H9 (cell line): ENCODE data around the gene GDI2. TPM values are rescaled to one million over a fixed set of nuclear protein-coding genes. Genes with fewer than 3 reads are reported as not detected.

Source experiments
- DNase-seq: peaks from one replicate; pipeline ENCODE4 v3.0.0-alpha.2; 2017
- H2AFZ ChIP-seq: one replicate; pipeline ENCODE4 v1.6.1; 2013; ENCODE audit warnings: mild to moderate bottlenecking, low read length, control low read depth, moderate library complexity
- H2AK5ac ChIP-seq: 2 replicates; pipeline ENCODE4 v1.6.1; 2013; ENCODE audit warnings: low read length, control low read depth, mixed read lengths; ENCODE audit not compliant: insufficient read length
- H2BK120ac ChIP-seq: one replicate; pipeline ENCODE4 v1.6.1; 2013; ENCODE audit warnings: low read depth, mild to moderate bottlenecking, low read length, control low read depth, inconsistent platforms; ENCODE audit not compliant: poor library complexity, severe bottlenecking
- H2BK12ac ChIP-seq: 2 replicates; pipeline ENCODE4 v1.6.1; 2013; ENCODE audit warnings: low read length, control low read depth, mixed read lengths, low read depth; ENCODE audit not compliant: insufficient read length
- H2BK15ac ChIP-seq: 2 replicates; pipeline ENCODE4 v1.6.1; 2013; ENCODE audit warnings: low read depth, low read length, control low read depth
- H2BK20ac ChIP-seq: one replicate; pipeline ENCODE4 v1.6.1; 2013; ENCODE audit warnings: low read depth, mild to moderate bottlenecking, low read length, control low read depth, inconsistent platforms; ENCODE audit not compliant: poor library complexity, severe bottlenecking
- H2BK5ac ChIP-seq: 2 replicates; pipeline ENCODE4 v1.6.1; 2013; ENCODE audit warnings: low read length, control low read depth, mixed read lengths; ENCODE audit not compliant: insufficient read length
- H3K14ac ChIP-seq: 2 replicates; pipeline ENCODE4 v1.6.1; 2013; ENCODE audit warnings: low read length, control low read depth; ENCODE audit not compliant: insufficient read depth
- H3K18ac ChIP-seq: 2 replicates; pipeline ENCODE4 v1.6.1; 2013; ENCODE audit warnings: low read depth, mild to moderate bottlenecking, mixed read lengths, low read length, control low read depth; ENCODE audit not compliant: insufficient read length
- H3K23ac ChIP-seq: 2 replicates; pipeline ENCODE4 v1.6.1; 2013; ENCODE audit warnings: low read length, control low read depth, mixed read lengths, low read depth; ENCODE audit not compliant: insufficient read length
- H3K23me2 ChIP-seq: 2 replicates; pipeline ENCODE4 v1.6.1; 2013; ENCODE audit warnings: low read depth, mild to moderate bottlenecking, mixed read lengths, low read length, control low read depth; ENCODE audit not compliant: insufficient read length, poor library complexity, severe bottlenecking
- H3K27ac ChIP-seq: 2 replicates; pipeline ENCODE4 v1.5.1; 2013; ENCODE audit warnings: low read length, control low read depth, mixed read lengths, low read depth; ENCODE audit not compliant: insufficient read length
- H3K27me3 ChIP-seq: 2 replicates; pipeline ENCODE4 v1.6.1; 2013; ENCODE audit warnings: low read length, control low read depth, inconsistent platforms; ENCODE audit not compliant: insufficient read depth
- H3K4ac ChIP-seq: 2 replicates; pipeline ENCODE4 v1.6.1; 2013; ENCODE audit warnings: low read depth, mild to moderate bottlenecking, control low read depth, inconsistent platforms, low read length, moderate library complexity
- H3K4me1 ChIP-seq: 2 replicates; pipeline ENCODE4 v1.6.1; 2013; ENCODE audit warnings: low read length, control low read depth, inconsistent platforms; ENCODE audit not compliant: insufficient read depth
- H3K4me2 ChIP-seq: 2 replicates; pipeline ENCODE4 v1.6.1; 2013; ENCODE audit warnings: low read length, control low read depth, mixed read lengths; ENCODE audit not compliant: insufficient read length, insufficient read depth
- H3K56ac ChIP-seq: 2 replicates; pipeline ENCODE4 v1.6.1; 2013; ENCODE audit warnings: low read depth, mild to moderate bottlenecking, mixed read lengths, low read length, control low read depth; ENCODE audit not compliant: insufficient read length
- H3K79me1 ChIP-seq: 2 replicates; pipeline ENCODE4 v1.6.1; 2013; ENCODE audit warnings: low read depth, mild to moderate bottlenecking, moderate library complexity, low read length, control low read depth, inconsistent platforms; ENCODE audit not compliant: insufficient read depth, poor library complexity, severe bottlenecking
- H3K79me2 ChIP-seq: 2 replicates; pipeline ENCODE4 v1.6.1; 2013; ENCODE audit warnings: low read length, control low read depth, inconsistent platforms; ENCODE audit not compliant: insufficient read depth
- H3K9ac ChIP-seq: 2 replicates; pipeline ENCODE4 v1.6.1; 2013; ENCODE audit warnings: low read length, control low read depth, mixed read lengths; ENCODE audit not compliant: insufficient read length; ENCODE audit errors: extremely low read depth
- H3K9me3 ChIP-seq: one replicate; pipeline ENCODE4 v1.6.1; 2013; ENCODE audit warnings: low read depth, low read length, inconsistent platforms; ENCODE audit not compliant: control insufficient read depth
- H3T11ph ChIP-seq: one replicate; pipeline ENCODE4 v1.6.1; 2013; ENCODE audit warnings: mild to moderate bottlenecking, low read length, control low read depth, inconsistent platforms
- H4K20me1 ChIP-seq: one replicate; pipeline ENCODE4 v1.6.1; 2013; ENCODE audit not compliant: control insufficient read depth, insufficient read length, insufficient read depth
- H4K5ac ChIP-seq: 2 replicates; pipeline ENCODE4 v1.6.1; 2013; ENCODE audit warnings: low read depth, mild to moderate bottlenecking, mixed read lengths, low read length, control low read depth; ENCODE audit not compliant: insufficient read length
- H4K8ac ChIP-seq: replicated peaks from 2 replicates; pipeline ENCODE4 v1.6.1; 2013; ENCODE audit warnings: low read length, control low read depth, mixed read lengths, low read depth; ENCODE audit not compliant: insufficient read length
- H4K91ac ChIP-seq: 2 replicates; pipeline ENCODE4 v1.6.1; 2013; ENCODE audit warnings: low read depth, mild to moderate bottlenecking, moderate library complexity, mixed read lengths, low read length, control low read depth; ENCODE audit not compliant: insufficient read length
- H3K27ac Mint-ChIP-seq, 3 experiments: 2 replicates in 2 of 3; 3 replicates in 1 of 3; pipeline ENCODE4 v1.8.0; 2020 to 2021; ENCODE audit warnings: mixed read lengths in 3 of 3, mild to moderate bottlenecking in 1 of 3, moderate library complexity in 1 of 3
- H3K27me3 Mint-ChIP-seq: 2 replicates; pipeline ENCODE4 v1.8.0; 2021; ENCODE audit warnings: low read depth, mild to moderate bottlenecking, moderate library complexity, mixed read lengths
- H3K36me3 Mint-ChIP-seq, 3 experiments: 2 replicates in 2 of 3; 3 replicates in 1 of 3; pipeline ENCODE4 v1.8.0; 2020 to 2021; ENCODE audit warnings: low read depth in 3 of 3, mixed read lengths in 3 of 3; ENCODE audit not compliant: insufficient read depth in 1 of 3
- H3K4me1 Mint-ChIP-seq, 2 experiments: 2 replicates each; pipeline ENCODE4 v1.8.0; 2020; ENCODE audit warnings: mixed read lengths in 2 of 2
- H3K4me3 Mint-ChIP-seq, 2 experiments: 2 replicates in 1 of 2; 3 replicates in 1 of 2; pipeline ENCODE4 v1.8.0; 2020 to 2021; ENCODE audit warnings: mild to moderate bottlenecking in 2 of 2, mixed read lengths in 2 of 2, moderate library complexity in 1 of 2
- H3K9me3 Mint-ChIP-seq, 2 experiments: 2 replicates in 1 of 2; 3 replicates in 1 of 2; pipeline ENCODE4 v1.8.0; 2020; ENCODE audit warnings: mild to moderate bottlenecking in 2 of 2, mixed read lengths in 2 of 2, moderate library complexity in 1 of 2
- CTCF ChIP-seq: fragments of 200-600 bp; sonication (generic); conservative IDR thresholded peaks from 3 replicates; pipeline ENCODE4 v1.8.0; 2021; ENCODE audit warnings: antibody characterized with exemption, mild to moderate bottlenecking
- WGBS: extraction: QIAGEN DNeasy Blood & Tissue Kit; methylation state at CpG from one replicate; pipeline ENCODE4 v1.1.7; 2013; ENCODE audit warnings: missing lambda C conversion rate, low lambda C conversion rate, mixed read lengths; ENCODE audit not compliant: insufficient read length; ENCODE audit errors: extremely low coverage; 5-methylcytosine and 5-hydroxymethylcytosine counted together
- total RNA-seq: library from RNA; stranded (reverse); gene quantifications from 2 replicates; pipeline ENCODE4 v1.2.1, GENCODE V29; 2021

Gene GDI2
- total RNA-seq, 1 experiment from 2014 or later: 351 TPM

- Histone ChIP-seq H3K27me3 (no peaks in the 10 kb centered on the region), H4K5ac (no peak overlapping the region), H3K79me1 (peaks cover 2% of the 10 kb centered on the region), H3T11ph (no peak overlapping the region), H2BK20ac (no peak overlapping the region), H2BK5ac (no peak overlapping the region), H3K4ac (no peak overlapping the region), H3K9me3 (no peaks in the 10 kb centered on the region), H3K14ac (no peak overlapping the region), H3K4me1 (no peaks in the 10 kb centered on the region), H2BK12ac (no peak overlapping the region), H3K56ac (no peak overlapping the region), H2BK15ac (no peak overlapping the region), H3K79me2 (no peaks in the 10 kb centered on the region), H4K91ac (no peak overlapping the region), H3K18ac (no peak overlapping the region), H4K20me1 (no peaks in the 10 kb centered on the region), H3K23me2 (no peaks in the 10 kb centered on the region), H3K23ac (no peak overlapping the region), H2AFZ (no peak overlapping the region), H4K8ac (no peak overlapping the region), H2AK5ac (no peak overlapping the region), H3K9ac (no peak overlapping the region), H2BK120ac (no peak overlapping the region), H3K4me2 (no peak overlapping the region), H3K27ac (no peak overlapping the region)
- peaks cover 5 to 20% (median 8%) of the 10 kb centered on the region in 3 experiments; a peak in 5 of 7 replicates for H3K36me3 Mint-ChIP-seq
- H3K27me3 Mint-ChIP-seq: no peaks in the 10 kb centered on the region
- 0 out of 4 replicates have a peak, but pooled peaks cover 0 to 3% of the 10 kb centered on the region in 2 experiments for H3K4me1 Mint-ChIP-seq
- no peak for TF ChIP-seq CTCF
- no CpG with 5 or more reads among the region's 3 CpGs for WGBS
- no peak overlapping the region for H3K27ac Mint-ChIP-seq
- no peak overlapping the region for H3K4me3 Mint-ChIP-seq
- DNase-seq: no peak
- H3K9me3 Mint-ChIP-seq: no peaks in the 10 kb centered on the region
These were observed 93.7 kb downstream of the GDI2 start for GRCh38 chr10:5719546-5719945.

Other genes starting within 250 kb of the GDI2 start
- gene ASB13, start 146.8 kb downstream of the GDI2 start, total RNA-seq: 13.8 and 14.9 TPM in 2 replicates
- 64.5 and 67.0 TPM in 2 replicates for gene TASOR2, start 128.6 kb downstream of the GDI2 start, total RNA-seq
- gene ANKRD16, start 76.5 kb upstream of the GDI2 start, total RNA-seq: 9.2 and 11.4 TPM in 2 replicates
- 50.8 and 52.2 TPM in 2 replicates for gene FBH1, start 76.8 kb upstream of the GDI2 start, total RNA-seq
- gene IL15RA, start 164.1 kb upstream of the GDI2 start, total RNA-seq: 0.18 and 0.31 TPM in 2 replicates
- not detected in 2 replicates for gene IL2RA, start 248.9 kb upstream of the GDI2 start, total RNA-seq